CD14-positive monocyte (primary cell): ENCODE results near the gene UQCC2. TPM values are rescaled to one million over a fixed set of nuclear protein-coding genes. Genes with fewer than 3 reads are reported as not detected.

ENCODE experiments used
- DNase-seq, 3 donors: peaks; one replicate each; pipeline ENCODE4 v3.0.0-alpha.2; 2011 to 2022
- H2AFZ ChIP-seq: 2 replicates; pipeline ENCODE4 v1.6.0; 2012; ENCODE audit warnings: mild to moderate bottlenecking, low read depth, low read length, inconsistent platforms; ENCODE audit not compliant: insufficient read depth, poor library complexity, severe bottlenecking
- H3K27ac ChIP-seq, 2 donors: 1 replicate in 1 of 2; 2 replicates in 1 of 2; pipeline ENCODE4 v1.5.1; 2012 to 2013; ENCODE audit warnings: low read length in 2 of 2, control low read depth in 1 of 2, inconsistent platforms in 1 of 2, low read depth in 1 of 2, mild to moderate bottlenecking in 1 of 2
- H3K27me3 ChIP-seq, 2 donors: one replicate each; pipeline versions ENCODE4 v1.6.0 to v1.6.1; 2011 to 2013; ENCODE audit warnings: low read length in 2 of 2; ENCODE audit not compliant: control insufficient read depth in 2 of 2, insufficient read depth in 2 of 2
- H3K36me3 ChIP-seq, 2 donors: replicated peaks in 1 of 2; 1 replicate in 1 of 2; 2 replicates in 1 of 2; pipeline versions ENCODE4 v1.5.1 to v1.6.1; 2012 to 2013; ENCODE audit warnings: low read length in 2 of 2, control low read depth in 1 of 2, inconsistent platforms in 1 of 2, mild to moderate bottlenecking in 1 of 2; ENCODE audit not compliant: insufficient read depth in 2 of 2, control insufficient read depth in 1 of 2
- H3K4me1 ChIP-seq, 2 donors: 1 replicate in 1 of 2; 2 replicates in 1 of 2; pipeline versions ENCODE4 v1.5.1 to v1.6.1; 2012 to 2013; ENCODE audit warnings: low read length in 2 of 2, control low read depth in 1 of 2, inconsistent platforms in 1 of 2, mild to moderate bottlenecking in 1 of 2, moderate library complexity in 1 of 2; ENCODE audit not compliant: insufficient read depth in 2 of 2, control insufficient read depth in 1 of 2
- H3K4me2 ChIP-seq: replicated peaks from 2 replicates; pipeline ENCODE3; 2012; ENCODE audit warnings: low read length, moderate library complexity, mild to moderate bottlenecking; ENCODE audit not compliant: poor library complexity, severe bottlenecking; ENCODE audit errors: extremely low read depth
- H3K4me3 ChIP-seq, 3 experiments: fragments of 200-600 bp in 1 of 3; sonication (generic) in 1 of 3; replicated peaks in 1 of 3; 1 replicate in 2 of 3; 2 replicates in 1 of 3; pipeline ENCODE4 v1.5.1; 2011 to 2013; ENCODE audit warnings: low read length in 3 of 3, mild to moderate bottlenecking in 3 of 3, control low read depth in 2 of 3, low read depth in 2 of 3, inconsistent platforms in 1 of 3, moderate library complexity in 1 of 3
- H3K79me2 ChIP-seq: 2 replicates; pipeline ENCODE4 v1.6.0; 2012; ENCODE audit warnings: mild to moderate bottlenecking, control low read depth, inconsistent platforms, low read length, moderate library complexity; ENCODE audit not compliant: insufficient read depth
- H3K9ac ChIP-seq: 2 replicates; pipeline ENCODE4 v1.6.0; 2017; ENCODE audit warnings: low read length, mild to moderate bottlenecking; ENCODE audit not compliant: insufficient read depth, poor library complexity, severe bottlenecking
- H3K9me3 ChIP-seq, 2 donors: replicated peaks in 1 of 2; 1 replicate in 1 of 2; 2 replicates in 1 of 2; pipeline versions ENCODE4 v1.5.1 to v1.6.1; 2012 to 2013; ENCODE audit warnings: low read length in 2 of 2, control low read depth in 1 of 2; ENCODE audit not compliant: control insufficient read depth in 1 of 2, insufficient read depth in 1 of 2
- H4K20me1 ChIP-seq: 2 replicates; pipeline ENCODE4 v1.6.0; 2012; ENCODE audit warnings: mild to moderate bottlenecking, low read length, control low read depth, moderate library complexity; ENCODE audit not compliant: insufficient read depth
- H3K27ac Mint-ChIP-seq, 7 donors: one replicate each; pipeline ENCODE4 v1.8.0; 2020; ENCODE audit warnings: mild to moderate bottlenecking in 7 of 7, mixed read lengths in 7 of 7, moderate library complexity in 6 of 7, inconsistent platforms in 2 of 7
- H3K27me3 Mint-ChIP-seq, 3 donors: one replicate each; pipeline ENCODE4 v1.8.0; 2021 to 2022; ENCODE audit warnings: low read depth in 3 of 3, mild to moderate bottlenecking in 3 of 3, mixed read lengths in 3 of 3, moderate library complexity in 3 of 3, inconsistent platforms in 1 of 3
- H3K36me3 Mint-ChIP-seq, 2 donors: one replicate each; pipeline ENCODE4 v1.8.0; 2020; ENCODE audit warnings: mixed read lengths in 2 of 2, inconsistent platforms in 1 of 2, mild to moderate bottlenecking in 1 of 2
- H3K4me1 Mint-ChIP-seq: one replicate; pipeline ENCODE4 v1.8.0; 2020; ENCODE audit warnings: mild to moderate bottlenecking, mixed read lengths
- H3K4me3 Mint-ChIP-seq, 2 donors: one replicate each; pipeline ENCODE4 v1.8.0; 2020; ENCODE audit warnings: mild to moderate bottlenecking in 2 of 2, mixed read lengths in 2 of 2, moderate library complexity in 1 of 2
- H3K9me3 Mint-ChIP-seq, 7 donors: one replicate each; pipeline ENCODE4 v1.8.0; 2020 to 2022; ENCODE audit warnings: mixed read lengths in 7 of 7, mild to moderate bottlenecking in 6 of 7, moderate library complexity in 6 of 7, inconsistent platforms in 2 of 7
- CTCF ChIP-seq: fragments of 200-600 bp; IDR thresholded peaks from one replicate; pipeline ENCODE4 v1.8.0; 2022; ENCODE audit warnings: antibody characterized with exemption, mild to moderate bottlenecking
- WGBS: methylation state at CpG from one replicate; pipeline ENCODE4 v1.1.5; 2013; ENCODE audit warnings: missing lambda C conversion rate; ENCODE audit not compliant: insufficient coverage; 5-methylcytosine and 5-hydroxymethylcytosine counted together
- intact Hi-C, 2 donors: fragments of 100-400 bp; cut with micrococcal nuclease; formaldehyde crosslinking; loops; one replicate each; pipeline versions ENCODE4 v1.15.0 to v1.15.1; 2023
- polyA plus RNA-seq, 3 donors: library from polyadenylated mRNA; depleted of rRNA in 1 of 3; unstranded in 2 of 3; stranded (reverse) in 1 of 3; fragments of 300-500 nt in 2 of 3; fragments of >200 nt in 1 of 3; fragmentation: Illumina TruSeq in 2 of 3; gene quantifications; 1 replicate in 2 of 3; 2 replicates in 1 of 3; pipeline ENCODE4 v1.2.3, GENCODE V29; 2012 to 2021

The UQCC2 gene
- polyA plus RNA-seq, 3 donors, result 10.3 to 39.3 (median 37.2) TPM

GRCh38 chr6:33686225-33686924 is 25.1 kb downstream of the UQCC2 start:
- TF ChIP-seq CTCF, result no peak
- Histone ChIP-seq H4K20me1 (no peaks in the 10 kb centered on the region), H3K9me3 (no peaks in the 10 kb centered on the region), H3K4me3 (no peak overlapping the region), H3K4me1 (no peaks in the 10 kb centered on the region), H3K27me3 (no peaks in the 10 kb centered on the region), H2AFZ (no peak overlapping the region), H3K4me2 (no peak overlapping the region), H3K27ac (no peak overlapping the region), H3K36me3 (no peaks in the 10 kb centered on the region), H3K79me2 (no peaks in the 10 kb centered on the region), H3K9ac (no peak overlapping the region)
- peaks cover 14 to 44% of the 10 kb centered on the region in 2 donors for H3K36me3 Mint-ChIP-seq
- peaks cover 0 to 2% (median 0%) of the 10 kb centered on the region in 3 donors for H3K27me3 Mint-ChIP-seq
- WGBS, result 92% methylated on average over 5 of the region's 6 CpGs
- H3K4me3 Mint-ChIP-seq, result no peak overlapping the region
- no peaks in the 10 kb centered on the region for H3K4me1 Mint-ChIP-seq
- DNase-seq, result no peak
- peak overlapping the region in 2 of 7 donors; percentile 68 to 69 for H3K27ac Mint-ChIP-seq
- peaks cover 0 to 2% (median 0%) of the 10 kb centered on the region in 7 donors for H3K9me3 Mint-ChIP-seq
- intact Hi-C loops, result no loop called here

GRCh38 chr6:33685411-33686224 is 25.9 kb downstream of the UQCC2 start:
- no peak for TF ChIP-seq CTCF
- Histone ChIP-seq H2AFZ (no peak overlapping the region), H3K4me3 (no peak overlapping the region), H3K4me2 (no peak overlapping the region), H3K4me1 (no peaks in the 10 kb centered on the region), H3K9me3 (no peaks in the 10 kb centered on the region), H4K20me1 (no peaks in the 10 kb centered on the region), H3K27me3 (no peaks in the 10 kb centered on the region), H3K27ac (no peak overlapping the region), H3K36me3 (no peaks in the 10 kb centered on the region), H3K79me2 (no peaks in the 10 kb centered on the region), H3K9ac (no peak overlapping the region)
- Mint-ChIP-seq H3K4me3 (no peak overlapping the region), H3K27me3 (peaks cover 0 to 2% (median 0%) of the 10 kb centered on the region in 3 donors), H3K4me1 (no peaks in the 10 kb centered on the region), H3K9me3 (peaks cover 0 to 2% (median 0%) of the 10 kb centered on the region in 7 donors), H3K27ac (peak overlapping the region in 1 of 7 donors; percentile 45), H3K36me3 (peaks cover 9 to 41% of the 10 kb centered on the region in 2 donors)
- intact Hi-C loops, result no loop called here
- WGBS, result 95% methylated on average over 36 of the region's 38 CpGs
- DNase-seq, result no peak
